Fibroblast of lung (primary cell): Measurements from ENCODE around the gene CCL11. TPM values are rescaled to one million over a fixed set of nuclear protein-coding genes. Genes with fewer than 3 reads are reported as not detected.

Experiments
- DNase-seq, 2 donors: peaks; one replicate each; pipeline versions ENCODE4 v3.0.0 to v3.0.0-alpha.2; 2010; ENCODE audit warnings: low read depth in 2 of 2
- H2AFZ ChIP-seq: 2 replicates; pipeline ENCODE4 v1.5.1; 2012; ENCODE audit warnings: low read length, control low read depth, inconsistent platforms
- H3K27ac ChIP-seq: 2 replicates; pipeline ENCODE4 v1.5.1; 2011; ENCODE audit warnings: low read length, control low read depth; ENCODE audit not compliant: insufficient read depth
- H3K27me3 ChIP-seq: 2 replicates; pipeline ENCODE4 v1.5.1; 2011; ENCODE audit warnings: mild to moderate bottlenecking, low read length; ENCODE audit not compliant: control insufficient read depth, insufficient read depth
- H3K36me3 ChIP-seq: 2 replicates; pipeline ENCODE4 v1.5.1; 2011; ENCODE audit warnings: low read length; ENCODE audit not compliant: control insufficient read depth, insufficient read depth
- H3K4me1 ChIP-seq: 2 replicates; pipeline ENCODE4 v1.5.1; 2011; ENCODE audit warnings: low read length; ENCODE audit not compliant: control insufficient read depth, insufficient read depth; ENCODE audit errors: extremely low read depth
- H3K4me2 ChIP-seq: 2 replicates; pipeline ENCODE4 v1.5.1; 2011; ENCODE audit warnings: low read length, control low read depth; ENCODE audit not compliant: insufficient read depth; ENCODE audit errors: extremely low read depth
- H3K4me3 ChIP-seq, 4 experiments: fragments of 200-600 bp in 1 of 4; sonication (generic) in 1 of 4; replicated peaks in 1 of 4; 2 replicates each; pipeline ENCODE4 v1.5.1; 2011 to 2016; ENCODE audit warnings: low read length in 4 of 4, low read depth in 3 of 4, mild to moderate bottlenecking in 3 of 4, control low read depth in 2 of 4, inconsistent platforms in 1 of 4, mixed read lengths in 1 of 4; ENCODE audit not compliant: insufficient read depth in 1 of 4; ENCODE audit errors: control extremely low read depth in 1 of 4
- H3K79me2 ChIP-seq: 2 replicates; pipeline ENCODE4 v1.5.1; 2012; ENCODE audit warnings: mild to moderate bottlenecking, low read length, inconsistent platforms; ENCODE audit not compliant: control insufficient read depth, insufficient read depth
- H3K9ac ChIP-seq: 2 replicates; pipeline ENCODE4 v1.5.1; 2011; ENCODE audit warnings: mild to moderate bottlenecking, low read length, control low read depth; ENCODE audit not compliant: insufficient read depth
- H3K9me3 ChIP-seq: 2 replicates; pipeline ENCODE4 v1.5.1; 2012; ENCODE audit warnings: low read depth, low read length; ENCODE audit not compliant: control insufficient read depth, insufficient read depth
- H4K20me1 ChIP-seq: 2 replicates; pipeline ENCODE4 v1.5.1; 2011; ENCODE audit warnings: low read length; ENCODE audit not compliant: control insufficient read depth, insufficient read depth; ENCODE audit errors: extremely low read depth
- EZH2 ChIP-seq: IDR thresholded peaks from 2 replicates; pipeline ENCODE4 v1.5.1; 2012; ENCODE audit warnings: low read length, control low read depth, mild to moderate bottlenecking; ENCODE audit errors: missing control alignments
- polyA plus RNA-seq, 2 donors: library from polyadenylated mRNA; depleted of rRNA in 1 of 2; stranded (reverse) in 1 of 2; unstranded in 1 of 2; fragments of >200 nt; gene quantifications; 2 replicates each; pipeline ENCODE4 v1.2.1, GENCODE V29; 2011 to 2012; ENCODE audit warnings: missing spikeins in 1 of 2
- total RNA-seq: library from RNA; depleted of rRNA; stranded (reverse); fragments of >200 nt; gene quantifications from 2 replicates; pipeline ENCODE4 v1.2.1, GENCODE V29; 2014
- TF ChIP-seq, protein P1 (sequence below), 2 donors: IDR thresholded peaks in 1 of 2; conservative IDR thresholded peaks in 1 of 2; 1 replicate in 1 of 2; 2 replicates in 1 of 2; pipeline ENCODE4 v1.5.1; 2011 to 2012; ENCODE audit warnings: low read length in 2 of 2, control low read depth in 1 of 2, inconsistent platforms in 1 of 2, low read depth in 1 of 2, mild to moderate bottlenecking in 1 of 2

The CCL11 gene
- total and polyA plus RNA-seq, 2 donors (not counting 1 experiment from before 2014, with no cell fraction given), result 0.91 TPM; not detected in 1

GRCh38 chr17:34312080-34312479 lies 26.5 kb downstream of the CCL11 start:
- Histone ChIP-seq H3K4me1 (peaks cover 10% of the 10 kb centered on the region), H3K9me3 (no peaks in the 10 kb centered on the region), H2AFZ (no peak overlapping the region), H4K20me1 (no peaks in the 10 kb centered on the region), H3K9ac (no peak overlapping the region), H3K4me3 (no peak overlapping the region), H3K79me2 (no peaks in the 10 kb centered on the region), H3K36me3 (no peaks in the 10 kb centered on the region), H3K4me2 (no peak overlapping the region), H3K27me3 (no peaks in the 10 kb centered on the region), H3K27ac (peak overlapping the region; percentile 22)
- peak; percentile 50 to 73 for DNase-seq
- no peak for TF ChIP-seq EZH2
- TF ChIP-seq, protein P1, sequence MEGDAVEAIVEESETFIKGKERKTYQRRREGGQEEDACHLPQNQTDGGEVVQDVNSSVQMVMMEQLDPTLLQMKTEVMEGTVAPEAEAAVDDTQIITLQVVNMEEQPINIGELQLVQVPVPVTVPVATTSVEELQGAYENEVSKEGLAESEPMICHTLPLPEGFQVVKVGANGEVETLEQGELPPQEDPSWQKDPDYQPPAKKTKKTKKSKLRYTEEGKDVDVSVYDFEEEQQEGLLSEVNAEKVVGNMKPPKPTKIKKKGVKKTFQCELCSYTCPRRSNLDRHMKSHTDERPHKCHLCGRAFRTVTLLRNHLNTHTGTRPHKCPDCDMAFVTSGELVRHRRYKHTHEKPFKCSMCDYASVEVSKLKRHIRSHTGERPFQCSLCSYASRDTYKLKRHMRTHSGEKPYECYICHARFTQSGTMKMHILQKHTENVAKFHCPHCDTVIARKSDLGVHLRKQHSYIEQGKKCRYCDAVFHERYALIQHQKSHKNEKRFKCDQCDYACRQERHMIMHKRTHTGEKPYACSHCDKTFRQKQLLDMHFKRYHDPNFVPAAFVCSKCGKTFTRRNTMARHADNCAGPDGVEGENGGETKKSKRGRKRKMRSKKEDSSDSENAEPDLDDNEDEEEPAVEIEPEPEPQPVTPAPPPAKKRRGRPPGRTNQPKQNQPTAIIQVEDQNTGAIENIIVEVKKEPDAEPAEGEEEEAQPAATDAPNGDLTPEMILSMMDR (conservative IDR thresholded peaks at IDR 0.05 in 1 of 2, IDR thresholded peaks at IDR 0.05 in 1 of 2; ENCODE audit: low read depth in 1 of 2, low read length in 2 of 2), result no peak

- Histone ChIP-seq H3K27ac (no peak overlapping the region), H3K79me2 (no peaks in the 10 kb centered on the region), H3K4me2 (no peak overlapping the region), H3K36me3 (no peaks in the 10 kb centered on the region), H2AFZ (no peak overlapping the region), H3K9ac (no peak overlapping the region), H3K4me1 (peaks cover 6% of the 10 kb centered on the region), H4K20me1 (no peaks in the 10 kb centered on the region), H3K27me3 (no peaks in the 10 kb centered on the region), H3K4me3 (no peak overlapping the region), H3K9me3 (no peaks in the 10 kb centered on the region)
- TF ChIP-seq, protein P1 (conservative IDR thresholded peaks at IDR 0.05 in 1 of 2, IDR thresholded peaks at IDR 0.05 in 1 of 2; ENCODE audit: low read depth in 1 of 2, low read length in 2 of 2), result no peak
- TF ChIP-seq EZH2, result no peak
- DNase-seq, result peak in 1 of 2 donors; percentile 67
These were observed 27.6 kb downstream of the CCL11 start for GRCh38 chr17:34313164-34313563.

- Histone ChIP-seq H2AFZ (no peak overlapping the region), H3K9me3 (no peaks in the 10 kb centered on the region), H3K79me2 (no peaks in the 10 kb centered on the region), H3K27ac (no peak overlapping the region), H4K20me1 (no peaks in the 10 kb centered on the region), H3K27me3 (no peaks in the 10 kb centered on the region), H3K4me1 (peaks cover 6% of the 10 kb centered on the region), H3K36me3 (no peaks in the 10 kb centered on the region), H3K9ac (no peak overlapping the region), H3K4me3 (no peak overlapping the region), H3K4me2 (peak overlapping the region; percentile 21)
- peak in 1 of 2 donors; percentile 81 for DNase-seq
- TF ChIP-seq, protein P1 (conservative IDR thresholded peaks at IDR 0.05 in 1 of 2, IDR thresholded peaks at IDR 0.05 in 1 of 2; ENCODE audit: low read depth in 1 of 2, low read length in 2 of 2), result no peak
- TF ChIP-seq EZH2, result no peak
These were observed 28.7 kb downstream of the CCL11 start for GRCh38 chr17:34314279-34314678.
